ENCODE results near the gene ERRFI1.

The ERRFI1 gene

DNA sequence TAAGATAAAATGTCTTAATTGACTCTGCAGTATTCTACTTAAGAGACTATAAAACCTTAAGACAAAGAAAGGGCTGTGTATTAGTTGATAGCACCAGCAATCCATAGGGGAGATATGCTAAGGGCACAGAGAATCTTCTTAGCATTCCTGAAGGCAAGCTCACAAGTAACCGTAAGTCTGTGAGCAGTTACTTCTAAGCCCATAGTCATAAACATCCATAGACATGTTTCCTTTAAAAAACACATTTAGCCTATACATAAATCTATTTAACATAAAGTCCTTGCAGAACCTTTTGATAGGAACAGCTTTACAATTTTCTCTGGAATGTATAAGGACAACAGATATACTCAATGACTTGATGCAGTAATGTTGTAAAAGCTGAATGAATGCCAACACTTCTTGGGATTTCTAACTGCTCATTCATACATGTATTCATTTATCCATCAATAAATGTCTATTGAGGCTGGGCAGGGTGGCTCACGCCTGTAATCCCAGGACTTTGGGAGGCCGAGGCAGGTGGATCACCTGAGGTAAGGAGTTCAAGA, 6.3 kb upstream of the ERRFI1 start:
- no peaks in the 10 kb centered on the region for H3K27me3 ChIP-seq (ENCODE audit: insufficient read depth, low read length)
- H2AFZ ChIP-seq (ENCODE audit: low read depth, low read length), result no peak overlapping the region
- no peak overlapping the region for H3K4me3 ChIP-seq (ENCODE audit: low read length)
- no peaks in the 10 kb centered on the region for H3K9me3 ChIP-seq (ENCODE audit: low read length)
- no peaks in the 10 kb centered on the region for H3K36me3 ChIP-seq (ENCODE audit: insufficient read depth, low read length)
- H3K4me1 ChIP-seq (ENCODE audit: insufficient read depth, low read length), result peaks cover 8% of the 10 kb centered on the region

DNA sequence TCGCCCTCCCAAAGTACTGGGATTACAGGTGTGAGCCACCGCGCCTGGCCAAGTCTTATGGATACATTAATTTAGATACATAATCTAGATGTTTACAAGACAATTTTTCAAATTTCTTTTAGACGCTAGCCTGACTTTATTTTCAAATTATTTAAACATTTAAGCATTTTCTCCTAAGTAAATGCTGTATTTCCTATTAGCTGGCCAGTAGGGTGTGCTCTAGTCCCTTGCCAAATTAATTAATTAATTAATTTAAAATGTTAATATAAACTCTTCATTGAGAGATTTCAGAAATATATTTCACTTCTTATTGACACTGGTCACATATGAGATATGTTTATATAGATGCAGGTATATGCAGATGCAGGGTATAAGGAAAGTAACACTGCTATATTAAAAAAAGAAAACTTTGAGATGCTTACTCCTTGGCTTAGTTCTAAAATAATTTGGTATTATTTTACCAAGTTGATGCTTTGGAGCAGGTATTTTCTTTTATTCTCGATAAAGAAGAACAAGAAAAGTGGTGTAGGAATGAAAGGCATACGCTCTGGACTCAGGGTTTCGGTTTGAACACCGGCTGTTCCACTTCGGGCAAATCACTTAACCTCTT, 5.2 kb upstream of the ERRFI1 start:
- Histone ChIP-seq H3K27me3 (ENCODE audit: insufficient read depth, low read length) (no peaks in the 10 kb centered on the region), H3K36me3 (ENCODE audit: insufficient read depth, low read length) (no peaks in the 10 kb centered on the region), H3K4me3 (ENCODE audit: low read length) (no peak overlapping the region), H2AFZ (ENCODE audit: low read depth, low read length) (no peak overlapping the region), H3K4me1 (ENCODE audit: insufficient read depth, low read length) (peaks cover 17% of the 10 kb centered on the region), H3K9me3 (ENCODE audit: low read length) (no peaks in the 10 kb centered on the region)

DNA sequence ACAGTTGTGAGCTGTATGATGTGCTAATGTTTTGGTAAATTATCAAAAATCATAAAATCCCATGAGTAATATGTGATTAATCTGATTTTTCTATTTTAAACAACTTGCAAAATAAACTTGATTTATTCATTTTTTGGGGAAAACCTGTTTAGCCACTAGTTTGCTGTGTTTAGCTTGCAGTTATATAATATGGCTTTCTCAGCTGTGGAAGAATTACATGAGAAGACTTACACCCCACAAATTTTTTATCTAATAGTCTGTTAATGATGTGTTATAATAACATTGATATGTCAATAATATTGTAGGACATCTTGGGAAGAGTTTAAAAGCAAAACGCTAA, 2.4 kb upstream of the ERRFI1 start:
- no peak overlapping the region for H3K4me3 ChIP-seq (ENCODE audit: low read length)
- no peak overlapping the region for H2AFZ ChIP-seq (ENCODE audit: low read depth, low read length)
- no peaks in the 10 kb centered on the region for H3K27me3 ChIP-seq (ENCODE audit: insufficient read depth, low read length)
- H3K4me1 ChIP-seq (ENCODE audit: insufficient read depth, low read length), result peaks cover 33% of the 10 kb centered on the region
- H3K36me3 ChIP-seq (ENCODE audit: insufficient read depth, low read length), result no peaks in the 10 kb centered on the region
- H3K9me3 ChIP-seq (ENCODE audit: low read length), result no peaks in the 10 kb centered on the region

DNA sequence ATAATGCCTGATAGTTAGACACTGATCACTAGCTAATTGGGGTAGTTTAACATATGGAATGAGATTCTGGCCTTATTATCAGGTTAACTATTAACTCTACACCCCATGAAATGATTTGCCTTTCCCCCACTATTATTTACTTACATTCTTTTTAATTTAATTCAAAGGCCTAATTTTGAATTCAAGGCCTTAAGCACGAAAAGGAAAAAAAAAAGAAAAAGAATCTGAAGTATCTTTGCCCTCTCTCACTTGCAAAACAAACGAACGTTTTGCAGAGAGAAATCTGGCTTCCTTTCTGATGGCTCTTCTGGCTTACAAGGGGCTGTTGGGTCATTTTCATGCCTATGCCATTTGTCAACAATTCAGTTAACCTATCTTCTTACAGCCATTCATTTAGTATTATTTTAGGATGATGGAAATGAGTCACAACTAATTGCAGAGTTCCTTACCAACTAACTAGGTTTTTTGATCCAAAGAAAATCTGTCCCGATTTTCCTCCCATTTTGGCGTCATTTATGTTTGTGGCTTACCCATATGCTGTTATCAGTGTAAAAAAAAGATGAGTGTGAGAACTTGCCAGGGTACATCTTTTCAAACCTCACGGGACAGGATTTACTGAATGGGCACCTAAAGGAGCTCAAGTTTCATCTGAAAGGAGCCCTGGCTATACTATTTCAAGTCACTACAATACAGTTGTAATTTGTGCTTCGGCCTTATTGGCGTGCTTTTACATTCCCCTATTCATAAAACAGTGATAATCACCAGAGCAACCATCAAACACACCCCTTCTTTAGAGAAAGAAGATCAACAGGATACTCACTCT, 1.9 kb upstream of the ERRFI1 start:
- Histone ChIP-seq H2AFZ (ENCODE audit: low read depth, low read length) (no peak overlapping the region), H3K9me3 (ENCODE audit: low read length) (no peaks in the 10 kb centered on the region), H3K4me1 (ENCODE audit: insufficient read depth, low read length) (peaks cover 34% of the 10 kb centered on the region), H3K4me3 (ENCODE audit: low read length) (no peak overlapping the region), H3K36me3 (ENCODE audit: insufficient read depth, low read length) (no peaks in the 10 kb centered on the region), H3K27me3 (ENCODE audit: insufficient read depth, low read length) (no peaks in the 10 kb centered on the region)

DNA sequence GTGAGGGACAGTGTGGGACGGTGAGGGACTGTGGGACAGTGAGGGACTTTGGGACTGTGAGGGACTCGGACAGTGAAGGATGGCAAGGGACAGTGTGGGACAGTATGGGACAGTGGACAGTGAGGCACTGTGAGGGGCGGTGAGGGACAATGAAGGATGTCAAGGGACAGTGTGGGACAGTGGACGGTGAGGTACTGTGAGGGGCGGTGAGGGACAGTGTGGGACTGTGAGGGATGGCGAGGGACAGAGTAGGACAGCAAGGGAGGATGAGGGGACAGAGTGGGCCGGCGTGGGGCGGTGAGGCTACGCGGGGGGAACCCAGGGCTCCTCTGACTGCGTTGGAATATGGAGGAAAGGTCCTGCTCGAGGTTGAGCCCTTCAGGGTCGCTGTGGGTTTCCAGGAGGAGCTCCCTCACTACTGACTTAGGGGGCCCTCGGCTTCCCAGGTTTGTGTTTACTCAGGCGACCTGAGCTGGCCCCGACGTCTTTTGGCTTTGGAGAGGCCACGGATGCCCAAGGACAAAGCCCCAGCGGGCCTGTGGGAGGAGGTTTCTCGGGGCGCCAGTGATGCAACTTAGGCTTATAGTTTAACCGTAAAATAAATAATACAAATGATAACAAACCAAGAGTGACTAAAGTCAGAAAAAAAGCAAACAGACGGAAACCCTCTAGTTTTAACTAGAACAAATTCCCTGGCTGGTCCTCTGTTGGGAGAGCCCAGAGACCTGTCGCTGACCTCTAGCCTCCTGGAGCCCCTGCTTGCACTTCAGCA, 1.1 kb upstream of the ERRFI1 start:
- Histone ChIP-seq H3K4me1 (ENCODE audit: insufficient read depth, low read length) (peaks cover 34% of the 10 kb centered on the region), H3K4me3 (ENCODE audit: low read length) (peak overlapping the region; percentile 94), H3K36me3 (ENCODE audit: insufficient read depth, low read length) (no peaks in the 10 kb centered on the region), H2AFZ (ENCODE audit: low read depth, low read length) (no peak overlapping the region), H3K27me3 (ENCODE audit: insufficient read depth, low read length) (no peaks in the 10 kb centered on the region), H3K9me3 (ENCODE audit: low read length) (no peaks in the 10 kb centered on the region)

DNA sequence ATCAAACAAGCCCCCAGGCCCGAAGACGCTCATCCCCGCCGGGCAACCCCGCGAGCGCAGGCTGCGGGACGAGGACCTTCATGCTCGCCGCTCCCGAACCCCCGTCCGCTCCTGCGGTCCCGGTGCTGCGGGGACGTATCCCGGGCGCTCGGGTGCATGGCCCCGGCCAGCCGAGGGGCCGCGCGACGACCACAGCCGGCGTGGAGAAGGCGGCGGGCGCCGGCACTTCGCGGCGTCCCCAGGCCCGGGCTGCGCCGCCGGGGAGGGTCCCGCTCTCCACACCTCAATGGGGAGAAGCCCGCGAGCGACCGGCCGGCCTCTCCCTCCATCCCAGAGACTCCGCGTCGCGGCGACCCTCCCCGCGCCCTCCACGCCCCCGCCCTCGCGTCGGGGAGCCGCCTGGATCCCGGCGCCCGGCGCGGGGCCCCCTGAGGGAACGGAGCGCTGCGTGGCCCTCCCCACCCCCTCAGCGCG, 401 bp downstream of the ERRFI1 start:
- Histone ChIP-seq H3K27me3 (ENCODE audit: insufficient read depth, low read length) (no peaks in the 10 kb centered on the region), H3K36me3 (ENCODE audit: insufficient read depth, low read length) (no peaks in the 10 kb centered on the region), H3K4me3 (ENCODE audit: low read length) (peak overlapping the region; percentile 94), H3K9me3 (ENCODE audit: low read length) (no peaks in the 10 kb centered on the region), H3K4me1 (ENCODE audit: insufficient read depth, low read length) (peaks cover 34% of the 10 kb centered on the region), H2AFZ (ENCODE audit: low read depth, low read length) (peak overlapping the region; percentile 2)

DNA sequence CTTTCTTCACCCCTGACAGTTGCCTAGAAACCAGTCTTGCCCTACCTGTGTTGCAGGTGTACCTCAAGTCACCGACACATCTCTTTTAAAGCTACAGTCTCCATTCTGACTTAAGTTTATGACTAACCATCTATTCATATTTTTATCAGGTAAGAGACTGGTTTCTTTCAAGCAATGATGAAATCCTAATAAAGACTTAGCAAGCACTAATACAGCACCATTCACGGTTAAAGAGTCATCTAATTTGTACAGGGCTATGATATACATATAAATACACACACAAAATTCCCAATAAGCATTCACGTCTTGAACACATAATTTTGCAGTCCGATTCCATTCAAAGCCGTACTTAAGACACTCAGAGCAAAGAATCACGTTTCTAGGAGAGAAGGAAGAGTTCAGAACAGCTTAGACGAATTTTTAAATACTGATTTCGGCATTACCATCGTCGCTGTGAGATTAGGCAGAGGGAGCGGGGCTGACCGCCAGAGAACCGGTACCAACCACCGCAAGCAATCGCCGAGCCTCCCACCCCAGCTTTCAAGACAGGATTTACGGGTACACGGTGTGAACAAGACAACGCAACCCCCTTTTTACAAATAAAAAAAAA, 943 bp downstream of the ERRFI1 start:
- Histone ChIP-seq H2AFZ (ENCODE audit: low read depth, low read length) (peak overlapping the region; percentile 2), H3K27me3 (ENCODE audit: insufficient read depth, low read length) (no peaks in the 10 kb centered on the region), H3K4me1 (ENCODE audit: insufficient read depth, low read length) (peaks cover 36% of the 10 kb centered on the region), H3K4me3 (ENCODE audit: low read length) (peak overlapping the region; percentile 94), H3K9me3 (ENCODE audit: low read length) (no peaks in the 10 kb centered on the region), H3K36me3 (ENCODE audit: insufficient read depth, low read length) (no peaks in the 10 kb centered on the region)

DNA sequence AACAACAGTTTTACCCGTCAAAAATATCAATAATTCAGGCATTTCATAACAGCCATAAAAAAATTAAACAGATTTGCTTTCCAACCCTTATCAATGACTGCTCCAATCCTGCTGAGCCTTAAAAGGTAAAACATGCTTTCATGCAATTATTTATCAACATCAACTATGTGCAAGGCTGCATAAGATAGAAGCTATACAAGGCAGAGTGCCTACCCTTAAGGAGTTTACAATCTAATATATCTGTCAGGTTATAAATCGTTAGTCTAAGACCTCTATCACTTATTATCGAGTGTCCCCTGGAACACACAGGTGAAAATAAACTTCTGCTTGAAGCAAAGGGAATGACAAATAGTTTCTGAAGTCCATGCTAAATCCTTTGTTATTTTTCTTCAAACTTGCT, 1.8 kb downstream of the ERRFI1 start:
- Histone ChIP-seq H3K9me3 (ENCODE audit: low read length) (no peaks in the 10 kb centered on the region), H3K36me3 (ENCODE audit: insufficient read depth, low read length) (no peaks in the 10 kb centered on the region), H2AFZ (ENCODE audit: low read depth, low read length) (no peak overlapping the region), H3K4me3 (ENCODE audit: low read length) (peak overlapping the region; percentile 94), H3K4me1 (ENCODE audit: insufficient read depth, low read length) (peaks cover 44% of the 10 kb centered on the region), H3K27me3 (ENCODE audit: insufficient read depth, low read length) (no peaks in the 10 kb centered on the region)

DNA sequence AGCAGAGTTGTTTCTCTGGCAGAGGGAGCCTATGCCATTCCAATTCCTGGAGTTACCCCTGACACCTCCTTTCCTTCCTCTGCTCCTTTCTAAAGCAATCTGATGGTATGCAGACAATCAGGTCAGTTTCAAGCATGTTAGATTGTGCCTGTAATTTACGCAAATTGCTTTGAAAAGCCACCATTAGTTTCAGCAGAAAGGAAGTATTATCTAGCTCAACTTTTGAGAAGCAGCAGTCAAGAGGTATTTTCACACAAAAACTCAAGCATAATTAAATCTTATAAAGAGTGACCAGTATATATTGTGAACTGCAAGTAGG, 2.2 kb downstream of the ERRFI1 start:
- H3K9me3 ChIP-seq (ENCODE audit: low read length), result no peaks in the 10 kb centered on the region
- H3K4me1 ChIP-seq (ENCODE audit: insufficient read depth, low read length), result peaks cover 48% of the 10 kb centered on the region
- H3K36me3 ChIP-seq (ENCODE audit: insufficient read depth, low read length), result no peaks in the 10 kb centered on the region
- no peak overlapping the region for H2AFZ ChIP-seq (ENCODE audit: low read depth, low read length)
- no peak overlapping the region for H3K4me3 ChIP-seq (ENCODE audit: low read length)
- H3K27me3 ChIP-seq (ENCODE audit: insufficient read depth, low read length), result no peaks in the 10 kb centered on the region

DNA sequence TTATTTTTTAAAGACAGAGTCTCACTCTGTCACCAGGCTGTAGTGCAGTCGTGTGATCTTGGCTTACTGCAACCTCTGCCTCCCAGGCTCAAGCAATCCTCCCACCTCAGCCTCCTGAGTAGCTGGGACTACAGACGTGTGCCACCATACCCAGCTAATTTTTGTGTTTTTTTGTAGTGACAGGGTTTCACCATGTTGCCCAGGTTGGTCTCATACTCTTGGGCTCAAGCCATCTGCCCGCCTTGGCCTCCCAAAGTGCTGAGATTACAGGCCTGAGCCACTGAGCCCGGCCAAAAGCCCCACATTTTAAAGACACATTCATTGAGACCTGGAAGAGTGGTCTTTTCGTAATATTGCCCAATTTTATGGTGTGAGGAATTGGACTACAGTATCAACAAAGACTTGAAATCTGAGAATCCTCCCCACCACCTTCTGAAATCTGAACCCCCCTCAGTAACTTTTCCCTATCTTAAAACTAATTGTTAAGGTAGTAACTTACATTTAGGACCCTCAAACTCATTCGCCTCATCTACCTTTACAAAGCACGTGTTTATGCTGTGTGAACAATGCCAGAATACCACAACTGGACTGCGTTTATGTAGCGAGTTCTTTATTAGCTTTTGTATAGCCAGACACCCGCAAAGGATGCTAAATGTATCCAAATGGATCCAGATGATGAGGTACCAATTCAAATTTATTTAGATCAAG, 2.7 kb downstream of the ERRFI1 start:
- H3K27me3 ChIP-seq (ENCODE audit: insufficient read depth, low read length), result no peaks in the 10 kb centered on the region
- H2AFZ ChIP-seq (ENCODE audit: low read depth, low read length), result no peak overlapping the region
- H3K9me3 ChIP-seq (ENCODE audit: low read length), result no peaks in the 10 kb centered on the region
- no peak overlapping the region for H3K4me3 ChIP-seq (ENCODE audit: low read length)
- no peaks in the 10 kb centered on the region for H3K36me3 ChIP-seq (ENCODE audit: insufficient read depth, low read length)
- H3K4me1 ChIP-seq (ENCODE audit: insufficient read depth, low read length), result peaks cover 53% of the 10 kb centered on the region

DNA sequence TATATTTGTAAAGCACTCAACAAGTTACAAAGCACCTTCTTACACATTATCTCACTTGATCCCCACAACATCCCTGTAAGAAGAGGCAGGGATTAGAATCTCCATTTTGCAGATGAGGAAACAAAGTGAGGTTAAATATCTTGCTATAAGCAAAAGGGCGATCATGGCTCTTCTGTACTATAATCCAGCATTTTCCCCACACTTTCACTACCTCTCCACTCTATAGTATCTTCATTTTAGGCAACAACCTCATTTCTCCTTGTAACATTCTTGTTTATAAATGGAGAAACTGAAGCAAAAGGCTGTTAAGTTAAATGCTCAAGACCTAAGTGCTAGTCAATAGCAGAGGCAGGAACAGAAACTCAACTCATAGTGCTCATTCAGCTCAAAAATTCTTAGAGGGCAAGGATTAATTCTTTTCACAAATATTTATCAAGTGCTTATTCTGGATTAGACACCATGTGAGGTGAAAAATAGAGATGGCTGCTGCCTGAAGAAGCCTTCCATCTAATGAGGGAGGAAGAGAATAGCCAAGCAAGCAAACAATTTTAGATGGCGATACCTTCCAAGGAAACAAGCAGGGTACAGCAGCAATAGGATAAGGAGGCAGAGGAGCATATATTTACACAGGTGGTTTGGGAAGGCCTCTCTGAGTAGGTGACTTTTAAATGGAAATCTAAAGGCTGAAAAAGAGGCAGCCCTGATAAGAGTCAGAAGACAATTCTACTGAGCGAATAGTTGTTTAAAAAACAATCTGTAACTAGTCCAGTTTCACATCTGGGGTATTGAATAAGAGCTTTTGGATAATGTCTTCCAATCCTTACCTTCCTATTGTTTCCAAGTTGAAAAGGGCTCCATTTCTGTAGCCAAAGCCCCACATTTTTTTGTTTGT, 3.5 kb downstream of the ERRFI1 start:
- H3K4me3 ChIP-seq (ENCODE audit: low read length), result no peak overlapping the region

More for the DNA sequence above, 3.5 kb downstream of the ERRFI1 start:
- H3K27me3 ChIP-seq (ENCODE audit: insufficient read depth, low read length), result no peaks in the 10 kb centered on the region
- H3K9me3 ChIP-seq (ENCODE audit: low read length), result no peaks in the 10 kb centered on the region
- peaks cover 54% of the 10 kb centered on the region for H3K4me1 ChIP-seq (ENCODE audit: insufficient read depth, low read length)
- no peak overlapping the region for H2AFZ ChIP-seq (ENCODE audit: low read depth, low read length)
- no peaks in the 10 kb centered on the region for H3K36me3 ChIP-seq (ENCODE audit: insufficient read depth, low read length)
